PFSK-1 (cell line): Measurements from ENCODE around the gene PIF1.

ENCODE experiments used
- FOXP2 ChIP-seq: optimal IDR thresholded peaks from 2 replicates; pipeline ENCODE3; 2011; ENCODE audit warnings: borderline replicate concordance, control low read depth, inconsistent platforms; ENCODE audit not compliant: insufficient read depth; ENCODE audit errors: extremely low read length, extremely low read depth
- POLR2AphosphoS5 ChIP-seq: IDR thresholded peaks from 2 replicates; pipeline ENCODE4 v1.6.1; 2012; ENCODE audit warnings: low read depth, mild to moderate bottlenecking, control low read depth, low read length, moderate library complexity
- REST ChIP-seq, 2 experiments: IDR thresholded peaks; 2 replicates each; pipeline versions ENCODE4 v1.6.1 to v1.8.0; 2011 to 2012; ENCODE audit warnings: low read depth in 2 of 2, low read length in 2 of 2, control low read depth in 1 of 2, inconsistent platforms in 1 of 2, mild to moderate bottlenecking in 1 of 2, moderate library complexity in 1 of 2; ENCODE audit not compliant: insufficient read depth in 1 of 2
- SIN3A ChIP-seq: IDR thresholded peaks from 2 replicates; pipeline ENCODE4 v1.6.1; 2012; ENCODE audit warnings: mild to moderate bottlenecking, low read length, moderate library complexity, borderline replicate concordance; ENCODE audit not compliant: insufficient read depth
- TAF1 ChIP-seq: IDR thresholded peaks from 2 replicates; pipeline ENCODE4 v1.6.1; 2012; ENCODE audit warnings: low read length, control low read depth, borderline replicate concordance; ENCODE audit not compliant: insufficient read depth

Gene PIF1

DNA sequence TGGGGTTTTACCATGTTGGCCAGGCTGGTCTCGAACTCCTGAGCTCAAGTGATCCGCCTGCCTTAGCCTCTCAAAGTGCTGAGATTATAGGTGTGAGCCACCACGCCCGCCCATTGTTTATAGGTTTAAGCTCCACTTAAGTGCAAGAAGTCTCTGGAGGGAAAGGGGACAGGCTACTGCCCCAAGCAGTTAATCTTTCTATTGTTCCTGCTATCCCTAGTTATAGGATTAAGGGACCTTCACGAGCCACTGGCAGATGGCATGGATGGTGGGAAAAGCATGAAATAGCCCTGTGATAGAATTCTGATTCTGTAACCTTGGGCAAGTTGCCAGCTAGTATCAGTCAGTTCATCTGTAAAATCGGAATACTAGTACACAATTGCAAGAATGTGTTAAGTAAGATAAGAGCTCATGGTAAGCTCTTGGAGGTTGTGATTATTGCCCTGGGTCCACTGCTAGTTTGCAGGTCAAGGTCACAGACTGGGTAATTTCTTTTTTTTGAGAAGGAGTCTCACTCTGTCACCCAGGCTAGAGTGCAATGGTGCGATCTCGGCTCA is 44.8 kb downstream of the PIF1 start:
- TF ChIP-seq POLR2AphosphoS5 (no peak), FOXP2 (no peak), SIN3A (no peak), REST (IDR thresholded peaks at IDR 0.05; ENCODE audit: insufficient read depth in 1 of 2, low read depth in 2 of 2, low read length in 2 of 2) (no peak), TAF1 (no peak)

GRCh38 chr15:64779630-64780029 is 45.8 kb downstream of the PIF1 start:
- TF ChIP-seq SIN3A (no peak), POLR2AphosphoS5 (no peak), TAF1 (no peak), REST (IDR thresholded peaks at IDR 0.05; ENCODE audit: insufficient read depth in 1 of 2, low read depth in 2 of 2, low read length in 2 of 2) (no peak), FOXP2 (no peak)

DNA sequence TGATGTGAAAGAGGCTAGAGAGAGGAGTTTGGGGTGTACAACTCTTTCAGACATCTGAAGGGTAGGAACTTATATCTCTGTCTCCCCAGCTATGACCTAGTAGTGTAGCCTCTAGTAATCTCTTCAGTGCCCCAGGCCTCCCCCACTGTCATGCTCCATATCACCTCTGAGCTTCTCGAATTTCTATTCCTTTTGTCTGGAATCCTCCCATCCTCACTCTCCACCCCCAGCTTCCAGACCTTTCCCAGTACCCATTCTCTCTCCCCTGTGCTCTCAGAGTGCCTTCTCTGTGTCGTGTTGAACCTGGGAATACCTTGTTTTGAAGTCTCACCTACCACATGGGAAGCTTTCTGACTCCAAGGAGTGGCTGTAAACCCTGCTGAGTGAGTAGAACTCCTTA is 46.4 kb downstream of the PIF1 start:
- TF ChIP-seq POLR2AphosphoS5 = no peak
- TF ChIP-seq REST (IDR thresholded peaks at IDR 0.05; ENCODE audit: insufficient read depth in 1 of 2, low read depth in 2 of 2, low read length in 2 of 2) = no peak
- TF ChIP-seq FOXP2 = no peak
- no peak for TF ChIP-seq SIN3A
- TF ChIP-seq TAF1 = no peak

- TF ChIP-seq FOXP2 (no peak), SIN3A (no peak), REST (IDR thresholded peaks at IDR 0.05; ENCODE audit: insufficient read depth in 1 of 2, low read depth in 2 of 2, low read length in 2 of 2) (no peak), TAF1 (no peak), POLR2AphosphoS5 (no peak)
Observed at GRCh38 chr15:64776402-64776786, 49.1 kb downstream of the PIF1 start.
